HepG2 (cell line): Measurements from ENCODE around the gene VSX1. TPM values are rescaled to one million over a fixed set of nuclear protein-coding genes. Genes with fewer than 3 reads are reported as not detected.

ENCODE experiments used
- ATAC-seq: fragments of 200-7000 bp; cut with Tn5 transposase; 3 replicates; pipeline ENCODE4 v1.9.1; 2020; ENCODE audit warnings: mild to moderate bottlenecking, moderate library complexity
- BruUV-seq: library from RNA; stranded (reverse); fragments of 400-500 nt; replicated peaks from 2 replicates; lab custom pipeline; 2021; lab: Mats Ljungman, UMichigan
- CTCF ChIA-PET: fragments of 300-600 bp; formaldehyde crosslinking; extraction: SDS; loops from one replicate; lab custom pipeline; 2021; ENCODE audit warnings: low total read pairs, inconsistent platforms, low intra/inter-chr PET ratio; lab: Yijun Ruan, JAX
- POLR2A ChIA-PET: fragments of 350-600 bp; sonication (Branson Sonifier 250); formaldehyde crosslinking; loops from one replicate; lab custom pipeline; 2020; ENCODE audit warnings: antibody characterized with exemption, inconsistent platforms; lab: Yijun Ruan, JAX
- DNase-seq: peaks from one replicate; pipeline ENCODE4 v3.0.0-alpha.2; 2015; ENCODE audit warnings: low spot score
- FAIRE-seq: peaks from 3 replicates; lab custom pipeline; 2011; peaks lifted over from hg19 to GRCh38; lab: Jason Lieb, UNC
- H2AFZ ChIP-seq: one replicate; pipeline ENCODE4 v1.6.1; 2011; ENCODE audit warnings: low read length, inconsistent platforms
- H3K27ac ChIP-seq: fragments of 300-600 bp; 3 replicates; pipeline ENCODE4 v1.8.0; 2011; ENCODE audit warnings: mixed run types, mild to moderate bottlenecking, mixed read lengths, low read length, inconsistent platforms; ENCODE audit not compliant: insufficient read depth; ENCODE audit errors: extremely low read length
- H3K27me3 ChIP-seq, 2 experiments: fragments of 200-600 bp in 1 of 2; 2 replicates in 1 of 2; 3 replicates in 1 of 2; pipeline versions ENCODE4 v1.6.0 to v1.8.0; 2011; ENCODE audit warnings: low read length in 2 of 2, mild to moderate bottlenecking in 2 of 2, moderate library complexity in 2 of 2, inconsistent platforms in 1 of 2; ENCODE audit not compliant: insufficient read depth in 2 of 2, control insufficient read depth in 1 of 2
- H3K36me3 ChIP-seq, 2 experiments: fragments of 200-600 bp in 1 of 2; replicated peaks in 1 of 2; 2 replicates in 1 of 2; 3 replicates in 1 of 2; pipeline versions ENCODE4 v1.5.1 to v1.8.0; 2011; ENCODE audit warnings: low read length in 2 of 2, inconsistent platforms in 1 of 2; ENCODE audit not compliant: insufficient read depth in 2 of 2, control insufficient read depth in 1 of 2
- H3K4me1 ChIP-seq: 2 replicates; pipeline ENCODE4 v1.5.1; 2012; ENCODE audit warnings: low read length, inconsistent platforms; ENCODE audit not compliant: insufficient read depth
- H3K4me2 ChIP-seq: 2 replicates; pipeline ENCODE4 v1.6.0; 2011; ENCODE audit warnings: low read depth, low read length, inconsistent platforms
- H3K4me3 ChIP-seq, 3 experiments: fragments of 200-600 bp in 1 of 3; sonication (generic), shearing (Covaris generic) in 1 of 3; replicated peaks in 1 of 3; 2 replicates each; pipeline ENCODE4 v1.5.1; 2011 to 2016; ENCODE audit warnings: low read length in 3 of 3, inconsistent platforms in 2 of 3, low read depth in 2 of 3, mild to moderate bottlenecking in 2 of 3, control low read depth in 1 of 3, mixed read lengths in 1 of 3; ENCODE audit not compliant: insufficient read depth in 1 of 3
- H3K79me2 ChIP-seq: one replicate; pipeline ENCODE4 v1.6.1; 2011; ENCODE audit warnings: low read length, inconsistent platforms; ENCODE audit not compliant: insufficient read depth
- H3K9ac ChIP-seq: 2 replicates; pipeline ENCODE4 v1.6.0; 2011; ENCODE audit warnings: mild to moderate bottlenecking, low read depth, low read length, inconsistent platforms; ENCODE audit not compliant: insufficient read depth
- H3K9me3 ChIP-seq: 2 replicates; pipeline ENCODE4 v1.5.1; 2012; ENCODE audit warnings: mild to moderate bottlenecking, low read length
- H4K20me1 ChIP-seq: 2 replicates; pipeline ENCODE4 v1.6.0; 2011; ENCODE audit warnings: inconsistent platforms, mild to moderate bottlenecking, low read length, moderate library complexity; ENCODE audit not compliant: insufficient read depth
- ATF7 ChIP-seq, 2 experiments: fragments of 450-650 bp in 1 of 2; sonication (generic) in 1 of 2; formaldehyde crosslinking in 1 of 2; IDR thresholded peaks; 2 replicates each; pipeline versions ENCODE4 v1.4.0 to v1.6.1; 2016 to 2020; ENCODE audit warnings: antibody characterized with exemption in 1 of 2, mild to moderate bottlenecking in 1 of 2, missing genetic modification reagents in 1 of 2
- CREB1 ChIP-seq, 2 experiments: fragments of 450-650 bp in 1 of 2; IDR thresholded peaks; 2 replicates each; pipeline ENCODE4 v1.6.1; 2016 to 2017; ENCODE audit warnings: control low read depth in 1 of 2, mild to moderate bottlenecking in 1 of 2, missing compliant biosample characterization in 1 of 2, missing genetic modification characterization in 1 of 2
- ZNF317 ChIP-seq: sonication (generic); formaldehyde crosslinking; IDR thresholded peaks from 2 replicates; pipeline ENCODE4 v1.5.0; 2020; ENCODE audit warnings: mild to moderate bottlenecking, missing genetic modification reagents
- ZSCAN12 ChIP-seq: sonication (generic); formaldehyde crosslinking; IDR thresholded peaks from 2 replicates; pipeline ENCODE4 v1.9.0; 2021; ENCODE audit warnings: mild to moderate bottlenecking, missing genetic modification reagents
- WGBS: methylation state at CpG from one replicate; pipeline ENCODE4 v1.1.6; 2017; ENCODE audit warnings: low lambda C conversion rate; 5-methylcytosine and 5-hydroxymethylcytosine counted together
- in situ Hi-C: cut with HindIII; loops from 2 replicates; pipeline ENCODE4 v1.10.0; 2017; ENCODE audit warnings: low pct_unique_long_range_greater_than_20kb; ENCODE audit not compliant: extremely low pct_ligation_motif_present
- intact Hi-C: fragments of 100-400 bp; cut with micrococcal nuclease; formaldehyde crosslinking; loops from one replicate; pipeline ENCODE4 v1.10.0; 2022; ENCODE audit not compliant: unreplicated experiment
- polyA plus RNA-seq, 8 experiments: library from polyadenylated mRNA; depleted of rRNA in 3 of 8; stranded (reverse) in 7 of 8; unstranded in 1 of 8; fragments of >200 nt; fragmentation: Illumina TruSeq in 4 of 8; extraction: Trizol in 4 of 8; gene quantifications; 2 replicates each; pipeline versions ENCODE4 v1.2.1 to v1.2.3, GENCODE V29; 2011 to 2016; ENCODE audit warnings: low read depth in 4 of 8, missing spikeins in 1 of 8, mixed read lengths in 1 of 8; ENCODE audit not compliant: insufficient read depth in 1 of 8
- total RNA-seq, 5 experiments: library from RNA; depleted of rRNA; stranded (reverse); fragments of >200 nt; fragmentation: Illumina TruSeq; extraction: Trizol; gene quantifications; 2 replicates each; pipeline ENCODE4 v1.2.3, GENCODE V29; 2016; ENCODE audit warnings: low read depth in 1 of 5
- TF ChIP-seq, protein P1 (sequence below): fragments of 450-650 bp; IDR thresholded peaks from 2 replicates; pipeline ENCODE4 v1.6.1; 2016

VSX1 gene
- total and polyA plus RNA-seq, 2 of the 13 experiments (the other 11 are each of a cell fraction or from before 2014, with no cell fraction given): 0.04 TPM; not detected in 1

DNA sequence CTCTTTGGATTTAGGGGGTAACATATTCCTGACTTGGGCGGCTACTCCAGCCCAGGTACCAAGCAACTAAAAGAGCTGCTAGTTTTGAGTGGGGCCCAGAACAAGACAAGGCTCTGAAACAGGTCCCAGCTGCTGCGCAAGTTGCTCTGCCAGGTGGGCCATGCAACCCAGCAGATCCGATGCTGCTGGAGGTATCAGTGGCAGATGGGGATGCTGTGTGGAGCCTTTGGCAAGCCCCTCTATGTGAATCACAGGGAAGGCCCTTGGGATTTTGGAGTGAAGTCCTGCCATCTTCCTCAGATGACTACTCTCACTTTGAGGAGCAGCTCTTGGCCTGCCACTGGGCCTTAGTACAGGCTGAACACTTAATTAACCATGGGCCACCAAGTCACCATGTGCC, 43.7 kb upstream of the VSX1 start:
- ChIA-PET CTCF (no interaction called here), POLR2A (no interaction called here)
- Histone ChIP-seq H3K4me3 (no peak overlapping the region), H3K27me3 (peaks cover 0 to 2% of the 10 kb centered on the region in 2 experiments; a peak in 1 of 5 replicates), H3K4me2 (no peak overlapping the region), H3K9ac (no peak overlapping the region), H3K9me3 (no peaks in the 10 kb centered on the region), H3K4me1 (no peaks in the 10 kb centered on the region), H3K27ac (no peak overlapping the region), H3K36me3 (no peaks in the 10 kb centered on the region), H2AFZ (no peak overlapping the region), H4K20me1 (no peaks in the 10 kb centered on the region), H3K79me2 (no peaks in the 10 kb centered on the region)
- TF ChIP-seq, protein P1, sequence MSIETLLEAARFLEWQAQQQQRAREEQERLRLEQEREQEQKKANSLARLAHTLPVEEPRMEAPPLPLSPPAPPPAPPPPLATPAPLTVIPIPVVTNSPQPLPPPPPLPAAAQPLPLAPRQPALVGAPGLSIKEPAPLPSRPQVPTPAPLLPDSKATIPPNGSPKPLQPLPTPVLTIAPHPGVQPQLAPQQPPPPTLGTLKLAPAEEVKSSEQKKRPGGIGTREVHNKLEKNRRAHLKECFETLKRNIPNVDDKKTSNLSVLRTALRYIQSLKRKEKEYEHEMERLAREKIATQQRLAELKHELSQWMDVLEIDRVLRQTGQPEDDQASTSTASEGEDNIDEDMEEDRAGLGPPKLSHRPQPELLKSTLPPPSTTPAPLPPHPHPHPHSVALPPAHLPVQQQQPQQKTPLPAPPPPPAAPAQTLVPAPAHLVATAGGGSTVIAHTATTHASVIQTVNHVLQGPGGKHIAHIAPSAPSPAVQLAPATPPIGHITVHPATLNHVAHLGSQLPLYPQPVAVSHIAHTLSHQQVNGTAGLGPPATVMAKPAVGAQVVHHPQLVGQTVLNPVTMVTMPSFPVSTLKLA: 0 out of 2 replicates have a peak, but pooled peaks have one; percentile 6
- no peak for TF ChIP-seq ZSCAN12 (CRISPR knock-in tag)
- no peak for ATAC-seq
- no peak for FAIRE-seq
- in situ Hi-C loops: no loop called here
- BruUV-seq: no TSS peak
- intact Hi-C loops: no loop called here
- 33% methylated on average over 3 of the region's 3 CpGs for WGBS
- DNase-seq: no peak

DNA sequence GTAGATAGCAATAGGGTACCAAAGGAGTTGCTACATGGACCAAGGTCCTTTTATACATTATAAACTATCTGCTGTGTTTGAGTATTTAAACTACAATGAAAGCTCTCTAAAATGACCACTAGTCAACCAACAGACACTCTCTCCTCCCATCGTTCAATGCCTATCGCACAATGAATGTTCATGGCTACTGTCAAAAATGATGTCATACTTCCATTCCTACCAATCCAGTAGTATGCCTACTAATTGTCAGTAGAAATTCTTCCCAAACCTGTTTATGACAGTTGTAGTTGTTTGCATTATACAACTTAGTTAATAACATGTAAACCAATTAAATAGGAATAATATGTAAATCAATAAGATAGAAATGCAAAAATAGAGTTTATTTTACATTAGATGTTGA, 39.0 kb upstream of the VSX1 start:
- H3K9ac ChIP-seq: no peak overlapping the region
- FAIRE-seq (no peak), DNase-seq (no peak), ATAC-seq (no peak)
- H3K9me3 ChIP-seq: no peaks in the 10 kb centered on the region
- in situ Hi-C loops: no loop called here
- no peaks in the 10 kb centered on the region for H4K20me1 ChIP-seq
- intact Hi-C loops: no loop called here
- CTCF ChIA-PET: no interaction called here
- no TSS peak for BruUV-seq
- H3K27ac ChIP-seq: no peak overlapping the region
- 81% methylated on average over 2 of the region's 2 CpGs for WGBS
- H3K4me3 ChIP-seq: no peak overlapping the region
- H3K36me3 ChIP-seq: no peaks in the 10 kb centered on the region
- TF ChIP-seq CREB1 (IDR thresholded peaks at IDR 0.05): 0 out of 2 replicates have a peak, but pooled peaks have one; percentile 22
- TF ChIP-seq CREB1 (CRISPR knock-in tag; IDR thresholded peaks at IDR 0.05): no peak
- TF ChIP-seq ATF7 (IDR thresholded peaks at IDR 0.05): peak; percentile 87
- no peak for TF ChIP-seq ATF7 (CRISPR knock-in tag; IDR thresholded peaks at IDR 0.05)
- TF ChIP-seq ZNF317 (CRISPR knock-in tag): no peak
- no peaks in the 10 kb centered on the region for H3K79me2 ChIP-seq
- POLR2A ChIA-PET: no interaction called here
- H3K4me1 ChIP-seq: peaks cover 5% of the 10 kb centered on the region
- H3K4me2 ChIP-seq: no peak overlapping the region
- H2AFZ ChIP-seq: no peak overlapping the region
- peaks cover 4 to 15% of the 10 kb centered on the region in 2 experiments; a peak in 4 of 5 replicates for H3K27me3 ChIP-seq
